H7 (cell line): ENCODE measurements around the gene DCAF6. TPM values are rescaled to one million over a fixed set of nuclear protein-coding genes. Genes with fewer than 3 reads are reported as not detected.

ENCODE experiments used
- DNase-seq: peaks from one replicate; pipeline ENCODE4 v3.0.0; 2012
- H3K27me3 ChIP-seq: 2 replicates; pipeline ENCODE4 v1.6.0; 2011; ENCODE audit warnings: mild to moderate bottlenecking, low read length; ENCODE audit not compliant: control insufficient read depth, insufficient read depth
- H3K36me3 ChIP-seq: replicated peaks from 2 replicates; pipeline ENCODE4 v1.5.1; 2011; ENCODE audit warnings: low read length; ENCODE audit not compliant: control insufficient read depth, insufficient read depth
- H3K4me3 ChIP-seq: 2 replicates; pipeline ENCODE4 v1.5.1; 2011; ENCODE audit warnings: low read depth, mild to moderate bottlenecking, control low read depth, low read length, moderate library complexity; ENCODE audit not compliant: insufficient read depth
- total RNA-seq: library from RNA; depleted of rRNA; stranded (reverse); fragments of >200 nt; shearing (Covaris generic); gene quantifications from 2 replicates; pipeline ENCODE4 v1.2.3, GENCODE V29; 2014

The DCAF6 gene
- total RNA-seq, 1 experiment from 2014 or later: 13.5 TPM

DNA sequence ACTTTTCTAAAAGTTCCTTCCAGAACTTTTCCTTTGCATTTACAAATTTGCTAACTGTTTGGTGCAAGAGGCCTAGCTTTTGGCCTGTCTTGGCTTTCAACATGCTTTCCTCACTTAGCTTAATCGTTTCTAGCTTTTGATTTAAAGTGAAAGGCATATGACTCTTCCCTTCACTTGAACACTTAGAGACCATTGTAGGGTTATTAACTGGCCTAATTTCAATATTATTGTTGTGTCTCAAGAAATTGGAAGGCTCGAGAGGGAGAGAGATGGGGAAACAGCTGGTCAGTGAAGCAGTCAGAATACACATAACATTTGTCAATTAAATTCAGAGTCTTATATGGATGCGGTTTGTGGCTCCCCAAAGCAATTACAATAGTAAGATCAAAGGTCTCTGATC lies 63.4 kb downstream of the DCAF6 start:
- no peaks in the 10 kb centered on the region for H3K27me3 ChIP-seq
- no peak overlapping the region for H3K4me3 ChIP-seq
- no peak for DNase-seq
- H3K36me3 ChIP-seq: peaks cover 4% of the 10 kb centered on the region

DNA sequence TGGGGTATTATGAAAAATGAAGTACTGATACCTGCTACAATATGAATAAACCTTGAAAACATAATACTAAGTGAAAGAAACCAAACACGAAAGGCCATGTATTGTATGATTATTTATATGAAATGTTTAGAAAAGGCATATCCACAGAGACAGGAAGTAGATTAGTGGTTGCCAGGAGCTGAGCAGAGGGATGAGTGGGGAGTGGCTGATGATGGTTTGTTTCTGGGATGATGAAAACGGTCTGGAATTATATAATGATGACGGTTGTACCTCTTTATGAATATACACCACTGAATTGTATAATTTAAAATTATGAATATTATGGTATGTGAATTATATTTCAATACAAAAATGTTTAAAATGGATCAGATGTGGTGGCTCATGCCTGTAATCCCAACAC lies 64.2 kb downstream of the DCAF6 start:
- Histone ChIP-seq H3K4me3 (no peak overlapping the region), H3K27me3 (no peaks in the 10 kb centered on the region), H3K36me3 (peaks cover 4% of the 10 kb centered on the region)
- no peak for DNase-seq

DNA sequence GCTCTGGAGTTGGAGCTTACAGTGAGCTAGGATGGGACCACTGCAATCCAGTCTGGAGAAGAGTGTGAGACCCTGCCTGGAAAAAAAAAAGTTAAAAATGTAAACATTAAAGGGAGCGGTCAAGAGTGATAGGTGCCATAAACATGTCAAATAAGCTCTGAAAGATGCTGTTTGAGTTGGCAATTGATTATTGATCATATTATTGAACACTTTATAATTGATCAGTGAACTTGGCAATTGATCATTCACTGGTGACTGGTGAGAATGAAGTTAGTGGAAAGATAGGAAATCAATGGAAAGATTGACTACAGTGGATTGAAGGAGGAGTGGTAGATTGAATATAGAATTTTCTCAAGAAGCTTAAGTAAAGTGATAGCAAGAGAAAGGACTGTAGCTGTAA lies 64.7 kb downstream of the DCAF6 start:
- Histone ChIP-seq H3K36me3 (peaks cover 4% of the 10 kb centered on the region), H3K4me3 (no peak overlapping the region)
- no peak for DNase-seq

DNA sequence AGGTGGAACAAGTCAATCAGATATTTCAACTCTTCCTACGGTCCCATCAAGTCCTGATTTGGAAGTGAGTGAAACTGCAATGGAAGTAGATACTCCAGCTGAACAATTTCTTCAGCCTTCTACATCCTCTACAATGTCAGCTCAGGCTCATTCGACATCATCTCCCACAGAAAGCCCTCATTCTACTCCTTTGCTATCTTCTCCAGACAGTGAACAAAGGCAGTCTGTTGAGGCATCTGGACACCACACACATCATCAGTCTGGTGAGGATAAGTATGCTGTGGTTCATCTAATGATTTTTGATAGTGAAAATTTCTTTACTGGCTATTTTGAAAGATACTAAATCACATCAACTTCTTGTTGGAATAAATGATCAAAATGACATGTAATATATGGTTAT lies 68.0 kb downstream of the DCAF6 start:
- H3K27me3 ChIP-seq: no peaks in the 10 kb centered on the region
- DNase-seq: no peak
- peaks cover 5% of the 10 kb centered on the region for H3K36me3 ChIP-seq
- no peak overlapping the region for H3K4me3 ChIP-seq

More for the DNA sequence above, 64.7 kb downstream of the DCAF6 start:
- H3K27me3 ChIP-seq: no peaks in the 10 kb centered on the region

GRCh38 chr1:168005529-168005928 lies 69.0 kb downstream of the DCAF6 start:
- H3K4me3 ChIP-seq: no peak overlapping the region
- no peaks in the 10 kb centered on the region for H3K27me3 ChIP-seq
- H3K36me3 ChIP-seq: peaks cover 5% of the 10 kb centered on the region
- DNase-seq: no peak

DNA sequence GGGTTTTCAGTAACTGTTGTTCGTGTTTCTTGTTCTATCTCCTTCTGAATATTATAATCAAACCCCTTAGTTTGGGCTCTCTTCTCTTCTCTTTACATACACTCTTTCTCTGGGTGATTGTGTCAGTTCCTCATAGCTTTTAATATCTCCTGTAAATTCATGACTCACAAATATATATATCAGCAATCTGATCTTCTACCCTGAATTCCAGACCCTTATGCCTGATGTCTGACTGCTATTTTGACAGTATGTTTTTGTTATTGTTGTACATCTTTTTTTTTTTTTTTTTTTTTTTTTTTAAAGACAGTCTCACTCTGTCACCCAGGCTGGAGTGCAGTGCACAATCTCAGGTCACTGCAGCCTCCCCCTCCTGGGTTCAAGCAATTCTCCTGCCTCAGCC lies 71.2 kb downstream of the DCAF6 start:
- Histone ChIP-seq H3K36me3 (peaks cover 5% of the 10 kb centered on the region), H3K27me3 (no peaks in the 10 kb centered on the region), H3K4me3 (no peak overlapping the region)
- no peak for DNase-seq

- Histone ChIP-seq H3K4me3 (no peak overlapping the region), H3K27me3 (no peaks in the 10 kb centered on the region), H3K36me3 (peaks cover 5% of the 10 kb centered on the region)
- no peak for DNase-seq
Measured at GRCh38 chr1:168008595-168008994, 72.1 kb downstream of the DCAF6 start.

- no peak for DNase-seq
- Histone ChIP-seq H3K36me3 (peaks cover 4% of the 10 kb centered on the region), H3K27me3 (no peaks in the 10 kb centered on the region), H3K4me3 (no peak overlapping the region)
Measured at GRCh38 chr1:168009322-168009721, 72.8 kb downstream of the DCAF6 start.

- no peak for DNase-seq
- H3K27me3 ChIP-seq: no peaks in the 10 kb centered on the region
- H3K36me3 ChIP-seq: peaks cover 3% of the 10 kb centered on the region
- no peak overlapping the region for H3K4me3 ChIP-seq
Measured at GRCh38 chr1:168019407-168019806, 82.9 kb downstream of the DCAF6 start.

DNA sequence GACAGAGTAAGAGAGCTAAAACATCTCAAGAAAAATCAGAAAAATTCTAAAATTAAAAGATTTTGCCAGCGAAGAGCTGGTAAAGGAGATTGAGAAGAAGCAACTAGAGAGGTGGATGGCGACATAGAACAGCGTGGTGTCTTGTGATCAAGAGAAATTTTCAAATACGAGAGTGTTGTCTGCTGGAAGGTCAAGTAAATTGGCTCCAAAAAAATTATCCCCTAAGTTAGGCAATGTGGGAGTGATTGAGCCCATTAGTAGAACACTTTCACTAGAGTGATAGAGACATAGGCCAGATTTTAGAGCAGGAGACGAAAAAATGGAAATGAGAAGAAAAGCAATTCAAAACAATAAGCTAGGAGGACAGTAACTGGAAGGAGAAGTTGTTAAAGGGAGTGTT lies 94.7 kb downstream of the DCAF6 start:
- no peak for DNase-seq
- Histone ChIP-seq H3K36me3 (no peaks in the 10 kb centered on the region), H3K4me3 (no peak overlapping the region)

DNA sequence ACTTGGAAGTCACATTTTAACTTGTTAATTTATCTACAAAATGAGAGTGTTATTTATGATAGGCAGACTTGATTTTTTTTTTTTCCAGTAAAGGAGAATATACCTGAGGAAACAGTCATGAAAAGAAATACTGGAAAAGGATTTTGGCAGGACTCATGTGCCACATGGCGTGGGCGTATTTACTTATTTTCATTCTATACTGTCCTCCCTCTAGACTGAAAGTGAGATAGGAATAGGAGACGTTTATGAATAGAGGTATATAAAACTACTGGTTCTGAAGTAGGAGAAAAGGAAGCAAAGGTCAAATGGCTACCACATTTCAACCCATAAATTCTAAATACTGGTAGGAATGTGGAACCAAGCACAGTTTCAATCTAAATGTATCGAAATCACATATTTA lies 95.1 kb downstream of the DCAF6 start:
- Histone ChIP-seq H3K4me3 (no peak overlapping the region), H3K27me3 (no peaks in the 10 kb centered on the region), H3K36me3 (no peaks in the 10 kb centered on the region)
- DNase-seq: no peak

More for the DNA sequence above, 94.7 kb downstream of the DCAF6 start:
- H3K27me3 ChIP-seq: no peaks in the 10 kb centered on the region

DNA sequence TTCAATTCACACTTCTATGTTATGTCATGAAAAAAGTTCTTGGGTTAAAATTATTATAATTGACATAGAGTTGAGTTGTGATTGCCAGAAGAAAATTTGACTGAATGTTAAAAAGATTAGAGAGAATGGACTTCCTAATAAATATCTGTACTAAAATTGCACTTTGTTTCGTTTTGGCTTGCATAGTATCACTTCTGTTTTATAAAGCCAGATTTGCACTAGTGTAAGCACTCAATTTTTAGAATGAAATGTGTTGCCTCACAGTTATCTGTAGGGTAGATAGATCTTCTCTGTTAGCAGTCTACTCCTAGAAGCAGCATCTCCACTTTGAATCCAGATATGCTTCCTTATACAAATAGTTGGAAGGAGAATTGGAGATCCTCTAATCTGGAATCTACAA lies 95.5 kb downstream of the DCAF6 start:
- no peak for DNase-seq
- Histone ChIP-seq H3K27me3 (no peaks in the 10 kb centered on the region), H3K4me3 (no peak overlapping the region), H3K36me3 (no peaks in the 10 kb centered on the region)

DNA sequence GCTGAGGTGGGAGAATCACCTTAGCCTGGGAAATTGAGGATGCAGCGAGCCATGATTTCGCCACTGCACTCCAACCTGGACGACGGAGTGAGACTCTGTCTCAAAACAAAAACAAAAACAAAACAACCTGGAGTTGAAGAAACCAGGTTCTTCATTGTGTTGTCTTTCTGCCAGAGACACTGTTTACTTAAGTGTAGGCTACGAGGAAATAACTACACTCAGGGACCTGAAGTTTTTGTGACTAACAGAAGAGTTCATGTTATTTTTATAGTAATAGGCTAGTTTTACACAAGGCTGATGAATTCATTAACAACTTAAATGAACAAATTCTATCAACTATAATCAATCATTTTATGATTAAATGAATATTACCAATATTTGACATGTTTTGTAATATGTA lies 98.9 kb downstream of the DCAF6 start:
- Histone ChIP-seq H3K4me3 (no peak overlapping the region), H3K27me3 (no peaks in the 10 kb centered on the region), H3K36me3 (no peaks in the 10 kb centered on the region)
- DNase-seq: no peak

- Histone ChIP-seq H3K4me3 (no peak overlapping the region), H3K27me3 (no peaks in the 10 kb centered on the region), H3K36me3 (no peaks in the 10 kb centered on the region; the same call in none of the 2 replicates)
- no peak for DNase-seq
Measured at GRCh38 chr1:168042362-168042761, 105.9 kb downstream of the DCAF6 start.

GRCh38 chr1:168045311-168045710 lies 108.8 kb downstream of the DCAF6 start:
- H3K36me3 ChIP-seq: no peaks in the 10 kb centered on the region; the same call in none of the 2 replicates
- no peak for DNase-seq
- H3K27me3 ChIP-seq: no peaks in the 10 kb centered on the region
- H3K4me3 ChIP-seq: no peak overlapping the region

DNA sequence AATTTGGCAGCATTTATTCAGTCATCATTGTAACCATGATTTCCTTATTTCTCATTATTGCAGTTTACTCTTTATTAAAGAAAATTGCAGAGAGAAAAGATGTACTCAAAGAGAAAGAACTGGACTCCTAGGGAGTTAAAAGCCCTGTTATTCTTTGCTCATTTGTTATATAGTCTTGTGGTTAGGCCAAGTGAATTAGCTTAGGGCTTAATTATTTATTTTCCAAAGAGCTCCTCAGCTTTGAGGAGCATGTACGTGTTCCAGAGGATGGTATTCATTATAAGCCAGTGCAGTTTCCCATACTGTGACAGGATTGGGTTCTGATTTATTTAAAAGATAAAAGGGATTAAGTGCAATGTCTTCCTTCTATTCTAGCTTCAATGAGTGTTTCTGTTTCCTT lies 113.8 kb downstream of the DCAF6 start:
- no peaks in the 10 kb centered on the region; the same call in 1 of the 2 replicates for H3K36me3 ChIP-seq
- no peak for DNase-seq
- H3K27me3 ChIP-seq: no peaks in the 10 kb centered on the region
- H3K4me3 ChIP-seq: no peak overlapping the region
